Ovary (tissue), 3 donors: Measurements from ENCODE around the gene ATAT1.

Experiments used
- CTCF ChIP-seq, 3 donors: fragments of 450-650 bp in 2 of 3; fragments of 200-600 bp in 1 of 3; IDR thresholded peaks; one replicate each; pipeline versions ENCODE4 v1.5.1 to v1.8.0; 2016 to 2022; ENCODE audit warnings: antibody characterized with exemption in 3 of 3, mild to moderate bottlenecking in 1 of 3
- POLR2A ChIP-seq: fragments of 450-650 bp; IDR thresholded peaks from one replicate; pipeline ENCODE4 v1.6.1; 2017; ENCODE audit warnings: antibody characterized with exemption, mild to moderate bottlenecking, moderate library complexity
- donor health status: DM: no; HTN: no; CAD: no.

GRCh38 chr6:30612687-30613248 lies 13.9 kb upstream of the ATAT1 start:
- TF ChIP-seq CTCF (IDR thresholded peaks at IDR 0.05) (no peak), POLR2A (no peak)
